GM19438 (cell line): ENCODE measurements around the gene PTPRN2.
"Not testable (repeated sequence)": the region's sequence is repeated elsewhere in the genome, so short reads cannot be mapped to it uniquely, and the experiment has no call there.

Source experiments
- ATAC-seq: cut with Tn5 transposase; IDR thresholded peaks from one replicate; pipeline ENCODE4 v1.9.1; 2021; ENCODE audit warnings: low read depth; ENCODE audit not compliant: unreplicated experiment

The PTPRN2 gene

GRCh38 chr7:158295966-158296797 is 291.4 kb downstream of the PTPRN2 start:
- no peak for ATAC-seq

GRCh38 chr7:158294468-158295215 is 293.0 kb downstream of the PTPRN2 start:
- not testable (repeated sequence) for ATAC-seq

- ATAC-seq, result no peak
These were observed 294.7 kb downstream of the PTPRN2 start for GRCh38 chr7:158292948-158293347.

- ATAC-seq, result no peak
These were observed 295.6 kb downstream of the PTPRN2 start for GRCh38 chr7:158291998-158292397.

GRCh38 chr7:158289761-158290523 is 297.7 kb downstream of the PTPRN2 start:
- ATAC-seq, result no peak

- no peak for ATAC-seq
These were observed 298.4 kb downstream of the PTPRN2 start for GRCh38 chr7:158289231-158289630.

- ATAC-seq, result no peak
These were observed 301.4 kb downstream of the PTPRN2 start for GRCh38 chr7:158286210-158286609.

GRCh38 chr7:158285383-158285770 is 302.2 kb downstream of the PTPRN2 start:
- no peak for ATAC-seq

- no peak for ATAC-seq
These were observed 302.8 kb downstream of the PTPRN2 start for GRCh38 chr7:158284617-158285382.

- no peak for ATAC-seq
These were observed 303.5 kb downstream of the PTPRN2 start for GRCh38 chr7:158284121-158284520.

- ATAC-seq, result no peak
These were observed 304.3 kb downstream of the PTPRN2 start for GRCh38 chr7:158283016-158283974.

GRCh38 chr7:158282461-158283001 is 305.1 kb downstream of the PTPRN2 start:
- no peak for ATAC-seq

GRCh38 chr7:158281441-158281840 is 306.2 kb downstream of the PTPRN2 start:
- ATAC-seq, result no peak

GRCh38 chr7:158280448-158281144 is 307.0 kb downstream of the PTPRN2 start:
- ATAC-seq, result no peak

- no peak for ATAC-seq
These were observed 307.8 kb downstream of the PTPRN2 start for GRCh38 chr7:158279539-158280447.

GRCh38 chr7:158278745-158279320 is 308.8 kb downstream of the PTPRN2 start:
- ATAC-seq, result no peak
